HG03025 (cell line): ENCODE results near the gene TTC31.
"Not testable (repeated sequence)": the region's sequence is repeated elsewhere in the genome, so short reads cannot be mapped to it uniquely, and the experiment has no call there.

Experiments used
- ATAC-seq: cut with Tn5 transposase; IDR thresholded peaks from one replicate; pipeline ENCODE4 v1.9.1; 2021; ENCODE audit warnings: mild to moderate bottlenecking, moderate library complexity; ENCODE audit not compliant: unreplicated experiment, low FRiP score

The TTC31 gene

GRCh38 chr2:74483675-74484164 is 839 bp downstream of the TTC31 start:
- ATAC-seq = not testable (repeated sequence)

DNA sequence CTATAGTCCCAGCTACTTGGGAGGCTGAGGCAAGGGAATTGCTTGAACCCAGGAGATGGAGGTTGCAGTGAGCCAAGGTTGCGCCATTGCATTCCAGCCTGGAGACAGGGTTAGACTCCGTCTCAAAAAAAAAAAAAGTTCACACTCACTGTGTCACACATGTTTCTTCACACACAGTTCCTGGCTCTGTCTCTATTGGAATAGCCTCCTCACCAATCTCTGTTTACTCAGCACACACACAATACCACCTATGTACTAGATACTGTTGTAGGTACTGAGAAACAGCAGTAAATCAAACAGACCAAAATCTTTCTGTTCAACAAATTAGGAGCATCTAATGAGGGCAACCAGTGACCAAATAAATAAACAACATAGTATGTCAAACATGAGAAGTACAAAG is 3.3 kb downstream of the TTC31 start:
- no peak for ATAC-seq

DNA sequence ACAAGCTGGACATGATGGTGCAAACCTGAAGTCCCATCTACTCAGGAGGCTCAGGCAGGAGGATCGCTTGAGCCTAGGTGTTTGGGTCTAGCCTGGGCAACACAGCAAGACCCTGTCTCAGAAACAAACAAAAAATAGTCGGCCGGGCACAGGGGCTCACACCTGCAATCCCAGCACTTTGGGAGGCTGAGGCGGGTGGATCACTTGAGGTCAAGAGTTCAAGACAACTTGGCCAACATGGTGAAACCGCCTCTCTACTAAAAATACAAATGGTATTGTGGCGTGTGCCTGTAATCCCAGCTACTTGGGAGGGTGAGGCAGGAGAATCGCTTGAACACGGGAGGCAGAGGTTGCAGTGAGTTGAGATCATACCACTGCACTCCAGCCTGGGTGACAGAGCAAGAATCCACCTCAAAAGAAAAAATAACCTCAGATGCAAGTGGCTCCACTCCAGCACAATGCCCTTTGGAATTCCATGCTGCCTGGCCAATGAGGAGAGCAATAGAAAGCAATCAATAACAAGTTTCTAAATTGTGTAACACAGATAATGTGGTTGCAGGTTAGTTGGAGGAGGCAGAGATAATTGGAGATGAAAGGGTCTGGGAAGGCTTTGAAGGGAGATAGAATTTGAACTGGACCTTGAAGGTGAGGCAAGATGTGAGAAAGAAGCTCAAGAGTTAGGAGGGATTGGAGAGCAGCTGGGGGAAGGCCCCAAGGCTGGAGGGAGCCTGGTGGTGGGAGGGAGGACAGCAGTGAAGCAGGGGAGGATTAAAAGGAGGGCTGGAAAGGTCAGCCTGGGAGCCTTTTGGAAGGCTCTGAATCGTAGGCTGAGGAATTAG is 6.0 kb downstream of the TTC31 start:
- ATAC-seq = no peak

GRCh38 chr2:74489906-74490305 is 7.0 kb downstream of the TTC31 start:
- no peak for ATAC-seq

DNA sequence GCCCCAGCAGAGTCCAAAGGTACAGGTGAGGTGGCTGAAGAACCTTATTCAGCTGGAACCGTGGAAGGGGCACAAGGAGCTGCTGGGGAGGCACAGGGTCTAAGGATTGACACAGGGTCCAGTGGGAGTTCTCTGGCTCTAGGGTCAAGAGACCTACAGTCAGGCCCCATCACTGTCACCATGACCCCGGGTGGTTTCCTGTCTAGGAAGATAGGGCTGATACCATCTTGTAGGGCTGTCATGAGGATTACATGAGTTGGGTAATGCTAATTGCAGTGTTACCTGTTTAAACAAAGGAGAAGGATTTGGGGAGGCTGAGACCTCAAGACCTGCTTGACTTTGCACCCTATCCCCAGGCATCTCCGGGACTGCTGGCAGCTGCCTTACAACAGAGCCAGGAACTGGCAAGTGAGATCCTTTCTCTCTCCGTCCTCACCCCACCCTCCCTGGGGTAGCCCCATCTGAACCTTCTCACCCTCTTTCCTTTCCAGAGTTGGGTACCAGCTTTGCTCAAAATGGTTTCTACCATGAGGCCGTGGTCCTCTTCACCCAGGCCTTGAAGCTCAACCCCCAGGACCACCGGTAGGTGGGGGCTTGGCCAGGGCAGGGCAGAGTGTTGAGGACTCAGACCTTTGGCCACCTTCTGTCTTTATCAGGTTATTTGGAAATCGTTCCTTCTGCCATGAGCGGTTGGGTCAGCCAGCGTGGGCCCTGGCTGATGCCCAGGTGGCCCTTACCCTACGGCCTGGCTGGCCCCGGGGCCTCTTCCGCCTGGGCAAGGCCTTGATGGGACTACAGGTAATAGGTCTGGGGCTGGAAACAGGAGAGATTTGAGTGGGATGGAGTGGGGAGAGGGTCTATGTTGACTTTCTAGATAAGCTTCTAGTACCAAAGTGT is 9.0 kb downstream of the TTC31 start:
- ATAC-seq = no peak

- no peak for ATAC-seq
Observed at GRCh38 chr2:74493546-74493945, 10.7 kb downstream of the TTC31 start.

DNA sequence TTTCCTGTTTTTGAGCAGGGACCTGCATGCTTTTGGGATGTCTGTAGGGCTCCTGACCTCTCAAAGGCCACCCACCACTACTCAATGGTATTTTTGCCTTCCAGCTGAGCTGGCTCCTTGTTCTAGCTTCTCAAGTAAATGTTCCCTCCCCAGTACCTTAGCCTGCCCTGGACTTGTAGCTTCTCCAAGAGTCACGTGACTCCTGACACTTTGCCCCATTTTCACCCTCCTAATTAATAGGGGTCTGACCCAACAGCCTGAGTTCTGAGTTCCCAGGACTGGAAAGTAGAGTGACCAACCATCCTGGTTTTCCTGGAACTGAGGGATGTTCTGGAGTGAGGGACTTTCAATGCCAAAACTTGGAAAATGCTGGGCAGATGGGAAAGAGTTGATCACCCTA is 12.6 kb downstream of the TTC31 start:
- ATAC-seq = no peak

DNA sequence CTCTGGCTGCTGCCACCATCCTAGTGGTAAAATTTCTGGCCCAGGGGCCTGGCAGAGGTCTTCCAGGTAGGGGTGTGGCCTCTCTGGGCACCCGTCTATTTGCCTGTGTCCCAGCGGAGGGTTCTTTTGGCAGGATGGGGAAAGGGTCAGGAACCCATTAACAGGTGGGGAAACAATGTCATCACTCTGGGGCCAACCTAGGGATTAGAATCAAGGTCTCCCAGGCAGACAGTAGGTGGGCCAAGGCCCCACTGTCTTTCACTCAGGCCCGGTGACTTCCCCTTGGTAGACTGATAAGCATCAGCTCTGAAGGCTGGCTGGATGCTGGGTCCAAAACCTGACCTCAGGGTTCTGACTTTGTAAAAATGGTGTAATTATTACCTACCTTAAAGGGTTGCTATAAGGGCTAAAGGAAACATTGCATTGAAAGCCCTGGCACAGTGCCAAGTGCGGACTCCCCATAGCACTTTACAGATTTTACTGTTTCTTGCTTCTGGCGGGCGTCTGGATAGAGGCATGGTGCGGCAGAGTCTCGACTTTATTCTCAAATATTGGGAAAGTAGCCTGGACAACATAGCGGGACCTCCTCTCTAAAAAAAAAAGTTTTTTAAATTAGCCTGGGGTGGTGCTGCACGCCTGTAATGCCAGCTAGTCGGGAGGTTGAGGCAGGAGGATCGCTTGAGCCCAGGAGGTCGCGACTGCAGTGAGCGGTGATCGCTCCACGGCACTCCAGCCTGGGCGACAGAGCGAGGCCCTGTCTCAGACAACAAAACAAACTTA is 14.3 kb downstream of the TTC31 start:
- no peak for ATAC-seq

DNA sequence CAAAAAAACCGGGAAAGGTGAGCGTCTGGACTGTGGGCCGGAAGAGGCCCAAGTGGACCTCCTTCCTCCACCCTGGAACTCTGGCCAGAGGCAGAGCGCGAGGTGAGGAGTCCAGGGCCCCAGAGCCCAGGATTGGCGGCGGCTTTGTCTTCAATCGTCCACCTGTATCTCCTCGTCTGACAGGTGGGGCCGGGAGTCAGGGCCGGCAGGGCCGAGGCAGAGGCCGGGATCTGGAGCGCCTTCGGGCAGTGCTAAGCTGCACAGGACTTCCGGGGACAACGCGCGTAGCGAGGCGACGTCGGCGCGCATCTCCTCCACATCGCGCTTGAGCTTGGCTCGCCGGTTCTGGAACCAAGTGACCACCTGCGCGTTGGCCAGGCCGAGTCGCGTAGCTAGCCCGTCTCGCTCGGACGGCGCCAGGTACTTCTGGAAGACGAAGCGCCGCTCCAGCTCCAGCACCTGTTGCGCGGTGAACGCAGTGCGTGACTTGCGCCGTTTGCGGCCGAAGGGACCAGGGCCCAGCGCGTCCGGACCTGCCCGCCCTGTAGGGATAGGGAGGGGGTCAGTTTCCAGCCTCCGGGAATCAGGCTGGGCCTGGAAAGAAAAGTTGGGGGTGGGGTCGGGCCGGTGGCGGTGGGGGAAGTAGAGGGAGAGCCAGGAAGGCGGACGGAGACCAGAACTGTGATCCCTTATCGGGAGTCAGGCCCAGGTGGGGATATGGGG is 15.1 kb downstream of the TTC31 start:
- ATAC-seq = no peak

- ATAC-seq = no peak
Observed at GRCh38 chr2:74498500-74499266, 15.8 kb downstream of the TTC31 start.

- ATAC-seq = no peak
Observed at GRCh38 chr2:74499267-74499939, 16.5 kb downstream of the TTC31 start, which contains the start of gene LBX2. Gene LBX2, minus strand, starts transcription at chr2:74499603. Its CDS starts 66 bp downstream, at chr2:74499537.

DNA sequence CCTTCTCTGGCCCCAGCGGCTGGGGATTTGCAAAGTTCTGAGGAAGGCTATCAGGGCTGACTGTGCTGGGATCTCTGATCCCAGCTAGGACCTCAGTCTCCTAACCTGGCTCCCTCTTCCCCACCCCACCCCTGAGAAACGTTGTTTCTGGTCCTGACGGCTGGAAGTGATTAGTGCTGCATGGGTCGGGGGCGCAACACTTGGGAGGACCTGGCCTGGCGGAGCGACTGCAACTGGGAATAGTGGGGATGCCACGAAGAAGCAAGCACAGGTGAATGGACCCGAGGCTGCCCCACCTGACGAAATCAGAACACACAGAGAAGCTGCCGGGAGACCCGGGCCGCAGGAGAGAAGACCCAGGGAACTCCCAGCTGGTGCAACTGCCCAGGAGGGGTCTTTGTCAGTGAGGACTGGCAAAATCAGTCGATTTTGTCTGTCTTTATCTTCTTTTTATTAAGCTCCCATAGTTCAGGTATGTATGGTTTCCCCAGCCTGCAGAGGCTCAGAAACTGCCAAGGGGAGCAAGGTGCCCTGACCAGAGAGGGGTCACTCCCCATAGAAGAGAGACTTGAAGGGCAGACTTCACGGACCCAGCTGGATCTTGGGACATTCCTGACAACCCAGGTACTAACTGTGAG is 17.2 kb downstream of the TTC31 start:
- no peak for ATAC-seq

DNA sequence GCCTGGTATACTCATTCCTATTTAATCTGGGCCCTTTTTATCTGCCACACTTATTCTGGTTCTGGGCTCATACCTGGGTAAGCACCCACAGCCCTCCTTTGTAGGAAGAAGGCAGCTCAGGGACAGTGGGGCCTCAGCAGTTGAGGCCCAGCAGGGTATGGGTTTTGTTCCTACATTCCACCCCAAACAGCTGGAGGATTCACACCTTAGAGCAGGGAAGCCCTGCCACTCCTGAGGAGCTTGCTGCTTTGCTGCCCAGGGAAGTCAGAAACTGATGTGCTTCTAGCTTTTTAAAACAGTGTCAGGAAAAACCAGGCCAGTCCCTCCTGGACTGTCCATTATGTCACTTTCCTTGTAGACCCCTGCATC is 17.7 kb downstream of the TTC31 start:
- no peak for ATAC-seq

GRCh38 chr2:74501335-74502071 is 18.6 kb downstream of the TTC31 start:
- no peak for ATAC-seq

DNA sequence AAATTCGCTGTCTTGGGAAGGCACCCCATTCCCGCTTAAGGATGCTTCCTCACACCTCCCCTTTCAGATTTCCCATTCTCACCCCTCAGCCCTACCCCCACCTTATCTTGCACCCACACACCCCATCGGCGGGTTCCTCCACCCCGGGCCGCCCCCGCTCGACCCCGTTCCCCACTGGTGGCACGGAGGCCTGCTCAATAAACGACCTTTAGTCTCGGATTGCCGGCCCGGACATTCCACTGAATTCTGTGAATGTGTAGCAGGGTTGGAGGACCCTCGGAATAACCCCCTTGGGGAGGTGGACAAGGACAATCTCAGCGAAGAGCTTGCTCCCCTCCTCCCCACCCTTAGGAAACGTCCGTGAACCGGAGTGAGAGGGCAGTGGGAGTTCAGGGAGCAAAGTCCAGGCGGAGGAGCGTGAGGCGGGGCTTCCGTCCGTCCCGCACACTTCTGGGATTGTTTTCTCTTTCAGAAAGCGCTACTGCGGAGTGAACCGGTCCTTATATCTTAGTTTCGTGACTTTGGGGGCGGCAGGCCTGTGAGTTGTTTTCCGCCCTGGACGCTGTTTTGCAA is 19.4 kb downstream of the TTC31 start:
- no peak for ATAC-seq

DNA sequence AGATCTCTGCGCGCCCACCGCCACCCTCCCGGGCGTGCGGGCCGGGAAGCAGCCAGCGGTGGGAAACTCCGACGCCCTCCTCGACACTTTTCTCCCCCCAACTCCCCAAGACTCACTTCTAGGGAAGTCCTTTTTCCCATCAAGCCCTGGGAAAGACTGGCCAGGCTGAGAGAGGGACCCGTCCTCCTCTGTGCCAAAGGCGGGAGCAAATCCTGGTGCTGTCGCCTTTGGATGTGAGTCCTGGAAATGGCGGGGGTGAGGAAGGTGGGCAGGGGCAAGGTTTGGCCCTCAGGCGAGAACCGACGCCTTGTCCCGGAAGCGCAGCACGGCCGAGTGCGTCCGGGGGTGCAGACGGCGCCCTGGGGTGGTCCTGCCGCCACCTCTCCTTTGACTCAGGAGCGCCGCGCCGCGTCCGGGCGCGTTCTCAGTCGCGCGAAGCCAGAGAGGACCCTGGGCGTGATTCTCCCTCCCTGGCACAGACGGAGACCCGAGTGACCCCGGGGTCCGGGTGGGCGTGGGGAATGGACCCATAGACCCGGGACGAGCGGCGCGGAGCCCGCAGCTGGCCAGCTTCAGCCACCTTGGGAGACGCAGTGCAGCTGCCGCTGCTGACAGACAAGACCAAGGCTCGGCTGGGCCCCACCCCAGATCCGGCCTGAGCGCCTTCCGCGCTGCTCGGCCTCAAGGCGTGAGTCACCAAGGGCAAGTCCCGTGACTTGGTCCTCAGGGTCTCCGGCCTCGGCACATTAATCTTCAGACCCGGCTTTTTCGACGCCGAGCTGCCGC is 20.0 kb downstream of the TTC31 start:
- no peak for ATAC-seq
